ENCODE results near the gene ANKRD44.
"Not testable (repeated sequence)": the region's sequence is repeated elsewhere in the genome, so short reads cannot be mapped to it uniquely, and the experiment has no call there.

Gene ANKRD44

DNA sequence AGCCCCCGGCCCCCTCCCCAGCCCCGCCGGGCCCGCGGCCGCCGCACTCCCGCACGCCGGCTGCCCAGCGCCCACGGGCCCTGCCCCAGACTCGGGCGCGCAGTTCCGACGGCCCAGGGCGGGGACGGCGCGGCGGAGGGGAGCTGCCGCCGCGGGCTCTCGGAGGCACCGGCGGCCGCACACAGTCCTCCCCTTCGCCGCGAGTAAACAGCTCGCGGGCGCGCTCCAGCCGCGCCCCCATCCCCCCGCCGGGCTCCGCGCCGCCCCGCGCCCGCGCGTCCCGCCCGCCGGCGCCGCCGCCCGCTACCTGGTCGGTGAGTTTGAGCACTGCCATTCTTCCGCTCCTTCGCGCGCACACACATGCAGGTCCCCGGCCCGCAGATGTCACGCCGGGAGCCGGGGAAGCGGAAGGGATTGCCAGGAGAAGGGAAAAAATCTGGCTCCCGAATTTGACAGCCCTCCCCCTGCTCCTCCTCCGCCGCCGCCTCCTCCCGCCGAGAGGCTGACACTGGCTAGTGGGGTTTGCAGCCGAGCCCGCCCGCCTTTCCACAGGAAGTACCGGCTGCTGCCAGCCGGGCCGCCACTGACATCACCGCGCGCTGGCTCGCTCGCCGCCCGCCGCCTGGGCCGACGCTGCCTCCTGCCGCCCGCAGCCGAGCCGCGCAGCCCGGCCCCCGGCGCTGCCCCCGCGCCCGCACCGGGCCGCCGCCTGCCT, at the start of gene ANKRD44:
Gene ANKRD44 (minus strand): TSS at position 510 of the 715 bp plus-strand sequence. CDS start 176 bp downstream, at position 334.
- peak; percentile 95 for DNase-seq

DNA sequence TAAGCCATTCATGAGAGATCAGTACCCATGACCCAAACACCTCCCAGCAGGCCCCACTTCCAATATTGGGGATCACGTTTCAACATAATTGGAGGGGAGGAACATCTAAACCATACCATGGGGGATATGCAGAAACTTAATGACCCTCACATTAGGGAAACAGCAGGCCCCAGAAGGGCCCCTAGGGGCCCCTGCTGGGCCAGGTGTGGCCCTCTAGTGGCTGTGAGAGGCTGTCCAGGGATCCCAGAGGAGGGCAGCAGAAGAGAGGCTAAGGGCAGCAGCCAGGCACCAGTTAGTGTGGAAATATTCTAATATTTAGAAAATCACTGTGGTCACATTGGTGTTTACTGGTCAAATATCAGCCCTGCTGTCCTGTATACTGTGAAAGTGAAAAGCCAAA, 49.3 kb upstream of the ANKRD44 start:
- no peak for DNase-seq

DNA sequence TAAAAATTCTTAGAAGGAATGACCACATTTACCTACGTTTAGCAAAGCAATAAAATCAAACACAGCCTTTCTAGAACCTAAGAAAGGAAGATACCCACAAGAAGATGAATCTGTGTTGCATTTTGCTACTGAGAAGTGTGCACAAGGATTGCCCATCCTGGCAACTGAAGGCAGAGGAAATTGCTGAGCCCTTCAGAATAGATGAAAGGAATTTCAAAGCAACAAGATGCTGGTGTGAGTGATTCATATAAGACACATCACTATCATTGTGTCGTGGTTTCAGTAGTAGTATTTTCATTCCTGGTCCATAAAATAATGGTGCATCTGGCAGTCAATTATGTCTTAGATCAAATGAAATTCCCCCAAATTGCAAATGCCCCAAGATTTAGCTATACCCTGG, 48.4 kb upstream of the ANKRD44 start:
- DNase-seq: no peak

DNA sequence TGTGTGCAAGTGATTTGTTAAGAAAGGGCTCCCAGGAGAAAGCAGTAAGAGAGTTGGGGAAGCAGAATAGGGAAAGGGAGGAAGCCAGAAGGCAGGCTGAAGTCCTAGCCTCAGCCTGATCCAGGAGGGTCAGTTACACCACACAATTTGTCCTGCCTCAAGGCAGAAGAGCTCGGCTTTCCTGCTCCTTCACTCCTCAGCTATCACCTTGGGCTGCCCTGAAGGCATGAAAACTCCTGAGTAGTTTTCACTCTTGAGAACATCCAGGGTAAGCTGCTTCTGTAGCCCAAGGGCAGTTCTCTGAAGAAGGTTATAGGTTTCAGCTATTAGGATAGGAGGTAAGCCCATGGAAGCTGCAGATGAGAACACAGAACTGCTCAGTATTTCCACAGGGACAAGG, 47.4 kb upstream of the ANKRD44 start:
- no peak for DNase-seq

DNA sequence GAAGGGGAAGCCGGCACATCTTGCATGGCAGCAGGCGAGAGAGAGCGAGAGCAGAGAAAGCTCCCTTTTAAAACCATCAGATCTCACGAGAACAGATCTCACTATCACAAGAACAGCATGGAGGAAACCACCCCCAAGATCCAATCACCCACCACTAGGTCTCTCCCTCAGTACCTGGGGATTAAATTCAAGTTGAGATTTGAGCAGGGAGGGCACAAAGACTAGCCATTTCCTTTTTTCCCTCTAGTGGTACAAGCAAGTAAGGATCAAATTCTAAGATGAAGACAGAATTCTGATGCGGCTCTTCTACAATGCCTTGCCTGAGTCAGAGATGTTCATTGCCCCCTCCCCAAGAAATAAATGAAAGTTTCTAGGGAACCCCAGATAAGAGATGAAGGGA, 45.6 kb upstream of the ANKRD44 start:
- no peak for DNase-seq

DNA sequence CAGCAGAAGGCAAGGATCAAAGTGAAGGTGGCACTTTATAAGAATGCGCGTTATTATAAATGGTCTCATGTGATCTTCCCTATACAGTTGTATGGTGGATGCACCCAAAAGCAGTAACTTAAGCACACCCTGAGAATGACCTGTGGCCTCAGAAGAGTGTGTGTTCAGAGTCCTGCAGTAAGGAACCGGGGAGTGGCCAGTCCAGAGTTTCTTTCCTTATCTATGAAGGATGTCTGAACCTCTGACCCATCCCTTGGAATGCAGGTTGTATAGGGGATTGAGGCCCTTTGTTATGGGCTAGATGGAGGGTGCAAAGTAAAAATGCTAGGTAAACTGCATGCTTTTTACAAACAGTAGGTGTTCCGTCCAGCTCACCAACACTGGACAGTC, 43.6 kb upstream of the ANKRD44 start:
- no peak for DNase-seq

DNA sequence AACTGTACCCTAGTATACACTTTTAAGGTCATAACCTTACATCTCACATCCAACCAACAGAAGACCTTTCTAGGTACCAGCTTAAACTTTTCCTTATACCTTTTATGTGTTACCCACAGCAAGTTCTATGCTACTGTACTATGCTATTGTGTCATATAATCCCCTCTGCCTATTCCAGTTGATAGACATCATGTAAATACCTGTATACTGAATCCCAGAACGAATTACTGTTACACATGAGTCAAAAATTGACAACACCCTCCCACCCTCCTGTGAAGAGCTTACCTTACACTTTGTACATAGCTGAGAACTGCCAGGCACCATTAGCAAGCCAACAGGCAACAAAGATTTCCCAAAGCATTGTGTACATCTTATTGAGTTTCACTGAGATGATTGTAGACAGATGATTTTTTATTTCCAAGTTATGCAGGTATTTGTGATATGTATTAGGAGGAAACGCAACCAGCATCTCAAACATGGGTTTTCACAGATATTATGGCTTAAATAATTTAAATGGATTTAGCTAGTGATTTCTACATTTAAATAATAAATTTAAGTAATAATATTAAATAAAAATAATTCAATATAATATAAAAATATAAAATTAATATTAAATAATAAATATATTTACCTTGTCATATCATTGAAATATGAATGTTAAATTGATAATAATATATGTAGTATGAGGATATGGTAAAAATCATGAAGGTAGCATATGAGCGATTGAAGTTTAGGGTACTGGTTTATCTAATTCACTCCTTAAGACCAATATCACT, 43.0 kb upstream of the ANKRD44 start:
- no peak for DNase-seq

DNA sequence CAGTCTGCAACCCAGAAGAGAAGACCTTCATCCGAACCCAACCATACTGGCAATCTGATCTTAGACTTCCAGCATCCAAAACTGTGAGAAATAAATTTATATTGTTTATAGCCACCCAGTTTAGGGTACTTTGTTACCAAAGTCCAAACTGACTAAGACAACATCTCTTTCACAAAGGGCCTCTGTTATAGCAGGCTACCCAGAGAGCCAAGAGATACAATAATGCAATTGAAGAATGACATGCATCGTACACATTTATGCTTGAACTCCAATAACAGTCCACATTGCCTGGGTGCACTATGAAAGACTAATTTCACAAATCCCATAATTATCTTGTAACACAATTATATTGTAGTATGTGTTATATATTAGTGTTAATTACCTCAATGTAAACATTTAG, 39.1 kb upstream of the ANKRD44 start:
- no peak for DNase-seq

DNA sequence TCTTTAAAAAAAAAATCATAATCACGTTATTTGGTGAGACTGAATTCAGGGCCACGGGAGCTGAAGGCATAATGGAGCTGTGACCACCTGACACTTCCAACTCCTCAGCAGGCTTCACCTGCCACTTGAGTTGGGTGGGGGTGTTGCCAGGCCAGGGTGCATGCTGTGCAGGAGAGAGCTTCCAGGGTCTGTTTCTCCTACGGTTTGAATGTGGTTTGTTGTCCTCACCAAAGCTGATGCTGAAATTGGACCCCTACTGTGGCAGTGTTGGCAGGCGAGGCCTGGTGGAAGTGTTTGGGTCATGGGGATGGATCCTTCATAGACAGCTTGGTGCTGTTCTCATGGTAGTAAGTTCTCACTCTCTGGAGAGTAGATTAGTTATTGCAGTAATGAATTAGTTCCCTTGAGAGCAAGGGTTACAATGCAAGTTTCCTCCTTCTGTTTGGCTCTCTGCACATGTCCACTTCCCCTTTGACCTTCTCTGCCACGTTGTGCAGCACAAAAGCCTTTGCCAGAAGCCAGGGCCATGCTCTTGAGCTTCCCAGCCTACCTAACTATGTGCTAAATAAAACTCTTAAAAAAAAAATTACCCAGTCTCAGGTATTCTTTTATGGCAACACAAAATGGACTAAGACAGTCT, 38.3 kb upstream of the ANKRD44 start:
- DNase-seq: no peak

DNA sequence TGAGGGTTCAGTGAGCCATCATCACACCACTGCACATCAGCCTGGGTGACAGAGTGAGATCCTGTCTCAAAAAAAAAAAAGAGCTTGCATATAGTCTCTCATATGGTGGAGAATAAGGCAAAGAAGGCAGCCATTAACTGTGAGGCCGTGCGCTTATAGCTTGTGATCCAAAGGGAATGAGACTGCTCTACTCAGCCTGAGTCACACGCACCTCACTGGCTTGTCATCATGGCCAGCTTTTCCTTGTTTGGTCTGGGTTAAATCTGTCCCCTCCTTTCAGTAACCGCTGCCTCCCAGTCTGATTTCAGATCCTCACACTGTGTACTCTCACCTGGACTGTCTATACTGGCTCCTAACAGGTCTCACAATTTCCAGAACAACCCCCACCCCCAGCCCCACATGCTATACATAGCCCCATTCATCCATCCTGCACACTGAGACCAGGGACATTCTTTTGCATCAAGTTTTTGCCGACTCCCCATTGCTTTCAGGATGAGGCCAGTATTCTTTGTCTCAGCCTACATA, 35.3 kb upstream of the ANKRD44 start:
- no peak for DNase-seq

DNA sequence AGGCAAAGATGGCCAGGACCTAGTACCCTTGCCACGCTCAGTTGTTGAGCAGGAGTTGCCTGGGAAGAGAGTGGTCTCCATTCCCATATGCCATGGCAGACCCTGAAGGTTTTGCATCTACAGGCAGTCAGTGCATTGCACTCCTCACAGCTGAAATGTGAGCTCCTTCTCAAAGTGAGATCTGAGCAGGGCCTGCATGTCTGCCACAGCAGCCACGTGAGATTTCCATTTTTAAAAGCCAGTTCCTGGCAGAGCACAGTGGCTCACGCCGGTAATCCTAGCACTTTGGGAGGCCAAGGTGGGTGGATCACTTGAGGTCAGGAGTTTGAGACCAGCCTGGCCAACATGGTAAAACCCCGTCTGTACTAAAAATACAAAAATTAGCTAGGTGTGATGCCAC, 33.4 kb upstream of the ANKRD44 start:
- DNase-seq: not testable (repeated sequence)

DNA sequence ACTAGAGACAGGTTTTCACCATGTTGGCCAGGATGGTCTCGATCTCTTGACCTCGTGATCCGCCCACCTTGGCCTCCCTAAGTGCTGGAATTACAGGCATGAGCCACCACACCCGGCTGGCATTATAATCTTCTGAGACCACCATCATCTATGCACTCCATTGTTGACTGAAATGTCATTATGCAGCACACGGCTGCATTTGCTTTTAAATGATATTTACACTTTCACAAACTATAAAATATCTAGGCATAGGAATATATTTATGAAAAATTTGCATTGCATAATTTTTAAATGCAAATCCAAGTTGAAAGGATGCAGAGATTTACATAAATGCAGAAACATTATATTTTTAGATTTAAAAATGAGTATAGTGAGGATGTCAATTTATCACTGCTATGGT, 30.0 kb upstream of the ANKRD44 start:
- DNase-seq: no peak

DNA sequence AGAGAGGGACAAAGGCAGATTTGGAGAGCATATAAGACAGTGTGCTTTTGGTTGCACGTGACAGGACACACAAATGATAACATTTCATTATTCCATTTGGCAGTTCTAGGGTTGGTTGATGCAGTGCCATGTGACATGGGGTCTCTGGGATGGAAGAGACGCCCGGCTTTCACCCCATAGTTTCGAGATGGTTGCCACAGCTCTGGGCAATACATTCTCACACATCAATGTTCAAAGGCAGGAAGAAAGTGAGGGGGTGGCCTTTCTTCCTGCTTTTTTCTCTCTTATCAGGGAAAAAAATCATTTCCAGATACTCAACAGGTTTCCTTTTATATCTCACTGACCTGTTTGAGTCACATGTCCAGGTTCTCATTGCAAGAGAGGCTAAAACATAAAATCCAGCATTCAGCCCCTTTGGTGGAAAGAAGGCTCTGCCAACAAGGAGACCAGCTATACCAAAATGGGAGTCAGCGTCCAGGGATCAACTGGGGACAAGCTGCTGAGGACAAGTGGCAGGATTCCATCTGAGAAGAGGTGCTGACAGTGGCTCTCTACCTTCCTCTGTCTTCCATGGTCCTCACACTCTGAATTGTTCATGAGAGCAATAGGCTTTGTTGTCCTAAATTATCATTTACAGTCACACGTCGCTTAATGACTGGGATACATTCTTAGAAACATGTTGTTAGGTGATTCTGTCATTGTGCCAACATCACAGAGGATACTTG, 29.1 kb upstream of the ANKRD44 start:
- DNase-seq: no peak

DNA sequence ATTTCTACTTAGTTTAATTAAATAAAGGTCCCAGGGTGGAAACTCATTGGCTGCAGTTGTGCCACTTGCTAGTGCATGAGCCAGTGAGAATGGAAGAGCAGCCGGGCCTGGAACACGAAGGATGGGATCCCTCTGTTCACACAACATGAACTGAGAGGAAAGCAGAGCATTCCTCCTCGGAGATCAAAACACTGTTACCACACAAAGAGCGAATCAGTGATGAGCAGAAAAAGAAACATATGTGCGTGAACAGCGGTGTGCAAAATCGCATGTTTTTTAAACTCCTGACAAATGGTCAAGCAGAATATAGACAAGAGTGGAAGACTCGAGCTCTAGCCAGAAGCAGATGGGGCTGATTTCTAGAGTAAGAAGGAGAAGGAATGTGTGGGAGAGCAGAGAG, 28.4 kb upstream of the ANKRD44 start:
- no peak for DNase-seq

DNA sequence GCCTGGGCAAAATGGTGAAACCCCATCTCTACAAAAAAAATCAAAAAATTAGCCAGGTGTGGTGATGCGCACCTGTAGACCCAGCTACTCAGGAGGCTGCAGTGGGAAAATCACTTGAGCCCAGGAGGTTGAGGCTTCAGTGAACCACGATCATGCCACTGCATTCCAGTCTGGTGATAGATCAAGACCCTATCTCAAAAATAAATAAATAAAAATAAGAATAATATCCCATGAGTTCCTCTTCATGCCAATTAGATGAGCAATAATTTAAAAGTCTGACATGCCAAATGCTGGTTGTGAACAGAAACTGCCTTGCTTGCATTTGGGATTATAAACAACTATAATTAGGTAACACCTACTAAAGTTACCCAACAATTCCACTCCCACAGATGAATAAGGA, 22.1 kb upstream of the ANKRD44 start:
- DNase-seq: no peak

DNA sequence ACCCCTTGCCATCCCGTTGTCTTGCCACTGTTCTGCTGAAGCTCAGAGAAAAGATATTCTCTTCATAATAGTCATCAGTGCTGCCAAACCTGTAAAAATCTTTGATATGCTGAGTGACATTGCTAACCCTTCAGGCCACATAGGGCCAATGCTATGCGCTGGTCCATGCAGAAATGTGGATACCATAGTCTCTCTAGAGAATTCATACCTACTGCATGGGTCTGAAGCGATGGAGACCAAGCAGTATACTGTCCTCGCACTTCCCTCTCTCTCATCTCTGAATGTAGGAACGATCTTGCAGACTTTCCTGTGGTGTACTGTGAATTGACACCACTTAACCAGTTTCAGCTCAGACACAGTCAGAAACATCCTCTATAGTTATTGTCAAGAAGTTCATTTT, 17.9 kb upstream of the ANKRD44 start:
- no peak for DNase-seq

DNA sequence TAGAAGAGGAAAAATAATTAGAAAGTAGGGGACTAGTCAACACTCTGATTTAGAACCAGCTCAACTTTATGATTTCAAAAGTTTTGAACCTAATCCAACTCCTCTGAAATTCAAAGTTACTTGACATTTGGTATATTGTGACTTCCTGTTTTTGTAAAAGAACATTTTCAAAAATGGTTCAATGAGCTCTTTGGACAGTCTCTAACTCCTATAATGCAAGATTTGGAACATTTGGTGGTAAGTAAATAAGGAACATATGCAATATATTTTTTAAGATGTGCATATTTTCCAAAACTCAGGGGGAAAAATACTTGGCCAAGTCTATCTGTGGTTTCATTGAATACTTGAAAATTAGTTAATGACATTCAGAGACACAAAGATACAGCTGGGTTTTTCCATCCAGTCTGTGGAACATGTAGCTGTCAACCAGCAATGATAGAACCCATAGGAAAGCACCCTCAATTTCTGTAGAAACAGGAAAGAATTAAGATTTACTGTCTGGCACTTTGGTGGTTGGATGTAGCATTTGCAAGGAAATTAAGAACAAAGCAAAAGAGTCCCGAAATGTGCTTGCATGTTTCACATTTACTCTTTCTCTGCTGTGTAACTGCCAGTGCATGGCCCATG, 17.0 kb upstream of the ANKRD44 start:
- DNase-seq: no peak

DNA sequence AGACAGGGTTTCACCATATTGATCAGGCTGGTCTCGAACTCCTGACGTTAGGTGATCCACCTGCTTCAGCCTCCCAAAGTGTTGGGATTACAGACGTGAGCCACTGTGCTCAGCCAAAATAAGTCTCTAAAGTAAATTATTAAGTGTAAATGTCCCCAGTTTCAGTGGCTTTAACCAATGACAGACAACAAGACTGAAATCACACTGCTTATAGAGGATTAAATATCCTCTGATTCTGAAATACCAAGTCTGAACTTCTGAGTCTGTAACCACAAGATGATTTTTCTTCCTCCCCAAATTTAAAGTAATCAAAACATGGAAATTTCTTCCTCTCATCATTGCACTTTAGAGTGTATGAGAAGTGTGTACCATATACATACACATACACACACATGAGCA, 16.5 kb upstream of the ANKRD44 start:
- DNase-seq: no peak

DNA sequence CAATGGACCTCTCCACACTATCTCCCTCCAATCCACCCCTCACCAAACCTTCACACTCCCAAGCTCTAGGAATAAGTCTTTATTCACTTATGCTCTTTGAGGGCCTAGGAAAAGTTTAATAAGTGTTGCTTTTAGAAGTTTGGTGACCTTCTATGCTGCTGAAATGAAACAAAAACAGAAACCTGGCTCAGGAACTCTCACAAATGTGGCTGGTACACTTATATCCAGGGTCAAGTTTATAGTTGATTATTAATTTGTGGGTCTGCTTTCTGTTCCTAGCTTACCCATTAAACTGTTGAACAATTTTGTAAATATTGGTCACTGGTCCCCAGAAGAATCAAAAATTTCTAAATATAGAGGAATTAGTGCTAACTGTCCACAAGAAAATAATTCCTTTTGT, 14.2 kb upstream of the ANKRD44 start:
- no peak for DNase-seq

DNA sequence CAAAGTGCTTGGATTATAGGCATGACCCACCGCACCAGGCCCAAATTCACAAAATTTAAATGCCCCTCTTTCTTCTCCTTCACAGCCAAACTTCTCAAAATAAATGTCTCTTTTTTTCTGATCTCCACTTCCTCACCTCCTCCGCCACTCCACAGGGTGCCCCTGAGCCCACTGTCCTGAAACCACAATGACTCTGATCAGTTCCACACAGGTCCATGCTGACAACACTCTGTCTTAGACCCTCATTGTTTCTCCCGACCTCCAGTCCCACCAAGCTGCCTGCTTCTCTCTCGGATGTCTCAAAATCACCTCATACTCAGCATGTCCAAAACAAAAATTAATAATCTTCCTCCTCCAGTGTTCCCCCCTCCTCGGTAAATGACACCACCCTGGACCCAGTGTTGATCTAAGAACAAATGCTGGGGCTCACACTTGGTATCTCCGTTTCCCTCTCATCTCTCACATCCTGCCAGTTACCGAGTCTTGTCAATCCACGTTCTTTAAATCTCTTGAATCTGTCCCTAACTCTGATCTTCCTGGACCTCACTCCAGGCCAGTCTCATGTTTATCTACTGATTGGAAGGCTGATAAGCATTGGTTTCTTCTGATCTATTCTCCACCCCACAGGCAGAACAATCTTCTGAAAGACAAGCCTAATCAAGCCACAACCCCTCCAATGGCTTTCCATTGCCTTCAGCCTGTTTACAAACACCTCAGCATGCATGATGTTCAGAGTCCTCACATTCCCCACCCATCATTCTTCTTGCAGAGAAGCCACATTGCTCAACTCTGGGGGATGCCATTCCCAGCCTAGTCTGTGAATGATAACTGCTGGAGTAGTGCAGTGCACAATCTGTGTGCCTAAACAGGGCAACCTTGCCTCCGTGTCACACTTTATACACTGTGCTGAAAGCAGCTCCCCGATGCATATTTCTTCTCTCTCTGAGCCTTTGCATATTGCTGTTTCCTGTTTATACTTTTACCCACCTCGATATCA, 12.4 kb upstream of the ANKRD44 start:
- no peak for DNase-seq

DNA sequence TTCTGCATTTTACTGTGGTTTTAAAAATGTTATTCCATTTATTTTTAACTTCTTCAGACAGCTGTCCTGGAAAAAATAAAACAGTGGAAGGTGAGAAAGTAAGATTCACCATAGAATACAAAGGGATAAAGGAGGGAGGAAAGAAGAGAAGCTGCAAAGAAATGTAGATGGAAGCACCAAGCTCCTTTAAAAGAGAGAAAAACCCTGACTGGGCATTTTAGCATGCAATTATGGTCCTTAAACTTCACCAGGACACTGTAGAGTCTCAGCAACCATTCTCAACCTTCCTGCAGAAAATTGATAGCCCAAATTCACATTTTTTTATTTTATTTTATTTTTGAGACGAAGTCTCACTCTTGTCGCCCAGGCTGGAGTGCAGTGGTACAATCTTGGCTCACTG, 11.6 kb upstream of the ANKRD44 start:
- no peak for DNase-seq
